AG04449 (cell line): Measurements from ENCODE around the gene RSPRY1.

Experiments used
- CTCF ChIA-PET: fragments of 350-600 bp; formaldehyde crosslinking; extraction: SDS; loops from one replicate; lab custom pipeline; 2021; ENCODE audit warnings: antibody characterized with exemption; lab: Yijun Ruan, JAX
- POLR2A ChIA-PET: fragments of 400-600, 350-600 bp; formaldehyde crosslinking; extraction: SDS; loops from one replicate; lab custom pipeline; 2020; ENCODE audit warnings: antibody characterized with exemption, inconsistent platforms; lab: Yijun Ruan, JAX
- DNase-seq: peaks from one replicate; pipeline ENCODE4 v3.0.0-alpha.2; 2010; ENCODE audit warnings: low read depth, low spot score
- H3K4me3 ChIP-seq: 2 replicates; pipeline ENCODE4 v1.5.1; 2011; ENCODE audit warnings: low read depth, mild to moderate bottlenecking, control low read depth, low read length
- TF ChIP-seq, protein P1 (sequence below): IDR thresholded peaks from one replicate; pipeline ENCODE4 v1.5.1; 2011; ENCODE audit warnings: mild to moderate bottlenecking, moderate library complexity, low read length, control low read depth, inconsistent platforms; ENCODE audit not compliant: insufficient read depth; ENCODE audit errors: missing control alignments

RSPRY1 gene

DNA sequence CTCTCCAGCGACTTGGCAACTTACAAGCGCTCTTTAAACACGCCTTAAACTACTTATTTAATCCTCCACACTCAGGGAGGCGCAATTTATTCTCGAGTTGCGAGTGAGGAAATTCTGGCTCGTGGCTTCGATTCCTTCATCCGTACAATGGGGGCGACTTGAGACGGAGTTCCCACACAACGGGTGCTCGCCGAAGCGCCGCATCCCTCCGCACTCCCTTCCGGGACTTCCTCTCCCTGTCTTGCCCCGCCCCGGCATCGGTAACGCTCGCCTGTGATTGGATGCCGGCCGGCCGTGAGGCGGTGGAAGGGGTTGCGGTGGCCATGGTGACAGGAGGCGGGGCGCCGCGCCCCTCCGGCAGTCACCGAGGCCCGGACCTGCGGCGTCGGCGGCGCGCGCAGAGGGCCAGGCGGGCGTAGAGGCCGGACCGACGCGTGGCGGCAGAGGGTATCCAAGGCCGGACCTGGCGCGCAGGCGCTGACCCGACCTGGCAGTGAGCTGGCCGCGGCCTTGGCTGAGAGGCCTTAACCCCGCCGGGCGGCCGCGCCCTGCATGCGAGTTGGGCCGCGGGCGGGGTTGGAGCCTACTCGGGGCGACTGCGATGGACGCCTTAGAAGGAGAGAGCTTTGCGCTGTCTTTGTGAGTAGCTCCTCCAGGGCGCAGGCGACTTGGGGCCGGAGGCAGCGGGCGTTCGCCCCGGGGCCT is 58.8 kb downstream of the RSPRY1 start, which contains the start of gene ARL2BP:
TSS of gene ARL2BP (plus strand) at position 493 of the 705 bp plus-strand sequence. CDS start at position 602, 109 bp downstream.
- TF ChIP-seq, protein P1, sequence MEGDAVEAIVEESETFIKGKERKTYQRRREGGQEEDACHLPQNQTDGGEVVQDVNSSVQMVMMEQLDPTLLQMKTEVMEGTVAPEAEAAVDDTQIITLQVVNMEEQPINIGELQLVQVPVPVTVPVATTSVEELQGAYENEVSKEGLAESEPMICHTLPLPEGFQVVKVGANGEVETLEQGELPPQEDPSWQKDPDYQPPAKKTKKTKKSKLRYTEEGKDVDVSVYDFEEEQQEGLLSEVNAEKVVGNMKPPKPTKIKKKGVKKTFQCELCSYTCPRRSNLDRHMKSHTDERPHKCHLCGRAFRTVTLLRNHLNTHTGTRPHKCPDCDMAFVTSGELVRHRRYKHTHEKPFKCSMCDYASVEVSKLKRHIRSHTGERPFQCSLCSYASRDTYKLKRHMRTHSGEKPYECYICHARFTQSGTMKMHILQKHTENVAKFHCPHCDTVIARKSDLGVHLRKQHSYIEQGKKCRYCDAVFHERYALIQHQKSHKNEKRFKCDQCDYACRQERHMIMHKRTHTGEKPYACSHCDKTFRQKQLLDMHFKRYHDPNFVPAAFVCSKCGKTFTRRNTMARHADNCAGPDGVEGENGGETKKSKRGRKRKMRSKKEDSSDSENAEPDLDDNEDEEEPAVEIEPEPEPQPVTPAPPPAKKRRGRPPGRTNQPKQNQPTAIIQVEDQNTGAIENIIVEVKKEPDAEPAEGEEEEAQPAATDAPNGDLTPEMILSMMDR: no peak
- POLR2A ChIA-PET: interaction anchor here (0.7 to 1.5 kb wide), 5 partner anchors 9 to 59 kb away, joined by 3 to 11 read pairs (median 3); partner anchors contain the start of genes PSME3IP1 and RSPRY1
- DNase-seq: peak; percentile 72
- CTCF ChIA-PET: interaction anchor here (1.0 to 2.0 kb wide), 4 partner anchors 9 to 172 kb away, joined by 3 to 7 read pairs (median 4); partner anchors contain the start of gene CPNE2
- H3K4me3 ChIP-seq: peak within 1 kb of the TSS; percentile 70

- DNase-seq: no peak
- TF ChIP-seq, protein P1: no peak
- ChIA-PET POLR2A (interaction anchor here (0.7 to 1.5 kb wide), 5 partner anchors 9 to 60 kb away, joined by 3 to 11 read pairs (median 3); partner anchors contain the start of genes PSME3IP1 and RSPRY1), CTCF (interaction anchor here (1.0 to 2.0 kb wide), 5 partner anchors 10 to 172 kb away, joined by 3 to 7 read pairs (median 3); partner anchors contain the start of gene CPNE2)
- H3K4me3 ChIP-seq: peak overlapping the region; percentile 70
Observed at GRCh38 chr16:57245472-57246113, 59.5 kb downstream of the RSPRY1 start.

- ChIA-PET POLR2A (interaction anchor here (1.1 kb wide), 1 partner anchor 9 kb away, joined by 4 read pairs; no protein-coding TSS in a partner anchor), CTCF (interaction anchor here (1.4 kb wide), 1 partner anchor 171 kb away, joined by 3 read pairs; no protein-coding TSS in a partner anchor)
- TF ChIP-seq, protein P1: no peak
- H3K4me3 ChIP-seq: no peak overlapping the region
- no peak for DNase-seq
Observed at GRCh38 chr16:57251352-57251751, 65.2 kb downstream of the RSPRY1 start.

DNA sequence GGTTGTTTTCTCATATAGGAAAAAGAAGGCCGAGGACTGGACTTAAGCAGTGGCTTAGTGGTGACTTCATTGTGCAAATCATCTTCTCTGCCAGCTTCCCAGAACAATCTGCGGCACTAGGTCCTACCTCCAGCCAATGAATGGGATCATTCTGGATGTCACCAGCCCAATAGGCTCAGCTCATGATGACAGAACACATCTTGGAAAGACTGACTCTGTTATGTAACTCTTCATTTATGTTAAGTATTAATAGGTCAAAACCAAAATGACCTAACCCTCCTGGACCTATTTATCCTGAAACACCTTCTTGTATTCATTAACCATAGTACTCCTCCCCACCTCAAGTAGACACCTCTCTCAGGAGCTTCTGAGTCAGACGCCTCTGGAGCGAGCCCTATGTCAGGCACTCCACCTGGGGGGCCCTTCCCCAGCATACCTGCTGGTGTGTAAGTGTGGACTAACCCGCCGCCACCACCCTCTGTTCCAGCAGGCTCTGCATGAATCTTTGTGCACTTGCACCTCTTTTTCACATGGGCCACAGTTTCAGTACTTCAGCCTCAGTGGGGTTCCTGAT is 66.1 kb downstream of the RSPRY1 start:
- H3K4me3 ChIP-seq: no peak overlapping the region
- POLR2A ChIA-PET: no interaction called here
- no peak for DNase-seq
- TF ChIP-seq, protein P1: no peak
- CTCF ChIA-PET: interaction anchor here (1.4 kb wide), 1 partner anchor 170 kb away, joined by 3 read pairs; no protein-coding TSS in a partner anchor

DNA sequence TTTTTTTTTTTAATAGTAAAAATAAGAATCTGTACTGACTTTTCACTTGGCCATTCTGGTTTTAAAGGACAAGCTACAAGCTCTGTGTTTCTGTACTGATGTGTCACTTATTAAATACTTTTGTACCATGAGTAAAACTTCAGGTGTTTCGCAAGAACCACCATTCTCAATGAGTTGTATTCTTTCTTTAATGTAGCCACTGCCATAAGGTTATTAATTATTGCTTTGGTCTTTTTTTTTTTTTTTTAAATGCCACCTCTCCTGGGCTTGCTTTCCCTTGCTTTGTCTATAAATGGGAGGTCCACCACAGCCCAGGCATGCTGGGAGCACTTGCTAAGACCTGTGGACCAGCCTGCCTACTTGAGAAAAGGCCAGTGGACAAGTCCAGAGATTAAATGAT is 67.3 kb downstream of the RSPRY1 start:
- no peak for DNase-seq
- H3K4me3 ChIP-seq: no peak overlapping the region
- POLR2A ChIA-PET: no interaction called here
- TF ChIP-seq, protein P1: no peak
- CTCF ChIA-PET: no interaction called here
